Suprapubic skin (tissue), 4 donors: ENCODE measurements around the gene ETS1. TPM values are rescaled to one million over a fixed set of nuclear protein-coding genes. Genes with fewer than 3 reads are reported as not detected.

Experiments used
- DNase-seq, 2 donors: peaks; one replicate each; pipeline ENCODE4 v3.0.0-alpha.2; 2019; ENCODE audit warnings: low spot score in 2 of 2
- H3K27ac ChIP-seq: fragments of 200-600 bp; sonication (generic); one replicate; pipeline ENCODE4 v1.5.1; 2019
- H3K27me3 ChIP-seq: fragments of 200-600 bp; sonication (generic); one replicate; pipeline ENCODE4 v1.5.1; 2019
- H3K36me3 ChIP-seq: fragments of 200-600 bp; sonication (generic); one replicate; pipeline ENCODE4 v1.5.1; 2019
- H3K4me1 ChIP-seq: fragments of 200-600 bp; sonication (generic); one replicate; pipeline ENCODE4 v1.5.1; 2019
- H3K4me3 ChIP-seq: fragments of 200-600 bp; sonication (generic); one replicate; pipeline ENCODE4 v1.5.1; 2019; ENCODE audit warnings: mild to moderate bottlenecking
- H3K9me3 ChIP-seq: fragments of 200-600 bp; sonication (generic); one replicate; pipeline ENCODE4 v1.5.1; 2019
- EP300 ChIP-seq: sonication (generic); formaldehyde crosslinking; IDR thresholded peaks from one replicate; pipeline ENCODE4 v1.6.1; 2017; ENCODE audit warnings: antibody characterized with exemption
- POLR2A ChIP-seq, 2 donors: fragments of 450-650 bp; IDR thresholded peaks; one replicate each; pipeline ENCODE4 v1.6.1; 2017; ENCODE audit warnings: antibody characterized with exemption in 2 of 2, mild to moderate bottlenecking in 2 of 2, moderate library complexity in 2 of 2
- POLR2AphosphoS5 ChIP-seq, 3 donors: sonication (generic); formaldehyde crosslinking; IDR thresholded peaks; one replicate each; pipeline ENCODE4 v1.6.1; 2017; ENCODE audit warnings: antibody characterized with exemption in 3 of 3
- WGBS: methylation state at CpG from one replicate; pipeline ENCODE4 v1.1.5; 2018; 5-methylcytosine and 5-hydroxymethylcytosine counted together
- total RNA-seq, 4 donors: library from RNA; depleted of rRNA; stranded (reverse); fragments of >200 nt; gene quantifications; one replicate each; pipeline ENCODE4 v1.1.0, GENCODE V29; 2016
- TF ChIP-seq, protein P1 (sequence below), 2 donors: fragments of 200-600 bp in 1 of 2; fragments of 450-650 bp in 1 of 2; sonication (generic) in 1 of 2; IDR thresholded peaks; one replicate each; pipeline ENCODE4 v1.5.1; 2016 to 2019; ENCODE audit warnings: antibody characterized with exemption in 2 of 2, mild to moderate bottlenecking in 1 of 2, moderate library complexity in 1 of 2

The ETS1 gene
- total RNA-seq, 4 donors from 2014 or later: 21.7 to 42.6 (median 33.7) TPM

DNA sequence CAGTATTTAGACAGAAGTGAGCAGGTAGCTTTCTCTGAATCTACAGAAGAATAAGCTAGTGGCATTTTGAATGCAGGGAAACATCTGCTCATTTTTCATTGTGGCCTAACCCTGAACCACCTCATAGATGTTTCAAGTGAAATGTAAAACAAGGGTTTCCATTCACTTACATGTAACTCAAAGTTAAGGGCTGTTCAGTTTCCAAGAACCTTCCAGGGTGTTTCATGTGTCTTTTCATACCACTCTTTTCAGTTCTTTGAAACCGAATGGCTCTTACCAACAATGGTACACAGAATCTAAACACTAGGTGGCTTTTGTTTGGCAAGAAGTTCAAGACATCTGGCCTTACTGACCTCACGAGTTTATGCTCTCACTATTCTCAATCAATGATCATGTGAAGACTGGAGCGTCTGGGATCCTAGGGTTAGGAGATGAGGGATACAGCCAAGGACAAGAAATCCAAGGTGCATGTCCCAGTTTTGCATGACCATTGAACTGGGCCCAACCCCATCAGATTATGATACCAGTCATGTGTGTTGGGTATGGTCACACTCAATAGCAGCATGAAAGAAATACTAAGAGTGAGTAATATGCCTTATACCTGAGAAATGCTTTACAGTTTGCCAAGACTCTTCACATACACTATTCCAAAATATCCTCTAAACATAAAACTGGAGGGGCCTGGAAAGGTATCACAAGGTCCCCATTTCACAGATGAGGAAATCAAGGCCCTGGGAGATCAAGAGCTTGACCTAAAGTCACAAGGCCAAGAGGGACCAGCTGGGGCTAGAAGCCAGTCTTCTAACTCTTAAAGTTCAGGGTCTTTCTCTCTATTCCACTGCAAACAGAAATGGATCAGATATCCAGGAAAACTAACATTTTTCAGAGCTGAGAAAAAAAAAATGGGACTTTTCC, 92.7 kb downstream of the ETS1 start:
- 83% methylated on average over 3 of the region's 3 CpGs for WGBS
- Histone ChIP-seq H3K4me1 (peaks cover 66% of the 10 kb centered on the region), H3K27ac (peak overlapping the region; percentile 80), H3K27me3 (no peaks in the 10 kb centered on the region), H3K9me3 (no peaks in the 10 kb centered on the region), H3K4me3 (no peak overlapping the region), H3K36me3 (peaks cover 5% of the 10 kb centered on the region)
- no peak for TF ChIP-seq POLR2AphosphoS5 (IDR thresholded peaks at IDR 0.05)
- TF ChIP-seq POLR2A (IDR thresholded peaks at IDR 0.05): no peak
- no peak for TF ChIP-seq EP300
- TF ChIP-seq, protein P1, sequence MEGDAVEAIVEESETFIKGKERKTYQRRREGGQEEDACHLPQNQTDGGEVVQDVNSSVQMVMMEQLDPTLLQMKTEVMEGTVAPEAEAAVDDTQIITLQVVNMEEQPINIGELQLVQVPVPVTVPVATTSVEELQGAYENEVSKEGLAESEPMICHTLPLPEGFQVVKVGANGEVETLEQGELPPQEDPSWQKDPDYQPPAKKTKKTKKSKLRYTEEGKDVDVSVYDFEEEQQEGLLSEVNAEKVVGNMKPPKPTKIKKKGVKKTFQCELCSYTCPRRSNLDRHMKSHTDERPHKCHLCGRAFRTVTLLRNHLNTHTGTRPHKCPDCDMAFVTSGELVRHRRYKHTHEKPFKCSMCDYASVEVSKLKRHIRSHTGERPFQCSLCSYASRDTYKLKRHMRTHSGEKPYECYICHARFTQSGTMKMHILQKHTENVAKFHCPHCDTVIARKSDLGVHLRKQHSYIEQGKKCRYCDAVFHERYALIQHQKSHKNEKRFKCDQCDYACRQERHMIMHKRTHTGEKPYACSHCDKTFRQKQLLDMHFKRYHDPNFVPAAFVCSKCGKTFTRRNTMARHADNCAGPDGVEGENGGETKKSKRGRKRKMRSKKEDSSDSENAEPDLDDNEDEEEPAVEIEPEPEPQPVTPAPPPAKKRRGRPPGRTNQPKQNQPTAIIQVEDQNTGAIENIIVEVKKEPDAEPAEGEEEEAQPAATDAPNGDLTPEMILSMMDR (IDR thresholded peaks at IDR 0.05): no peak
- DNase-seq: no peak

DNA sequence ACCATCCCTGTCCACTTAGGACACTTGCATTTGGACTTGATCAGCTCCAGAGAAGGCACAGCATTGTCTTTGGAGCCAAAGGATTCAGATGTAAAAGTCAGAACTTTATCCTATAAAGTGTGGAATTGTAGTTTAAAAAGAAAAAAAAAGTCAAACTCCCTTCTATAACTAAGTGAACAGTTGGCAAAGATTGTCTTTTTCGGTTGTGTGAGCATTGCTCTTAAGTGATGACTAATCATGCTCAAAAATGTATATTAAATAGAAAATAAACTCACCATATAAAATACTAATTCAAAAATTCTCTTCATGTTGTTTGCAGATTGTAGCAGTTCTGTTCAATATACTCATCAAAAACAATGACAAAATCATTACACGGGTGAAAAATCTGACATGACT, 93.8 kb downstream of the ETS1 start:
- Histone ChIP-seq H3K27me3 (no peaks in the 10 kb centered on the region), H3K27ac (peak overlapping the region; percentile 69), H3K36me3 (peaks cover 11% of the 10 kb centered on the region), H3K9me3 (no peaks in the 10 kb centered on the region), H3K4me1 (peaks cover 70% of the 10 kb centered on the region), H3K4me3 (no peak overlapping the region)
- DNase-seq: no peak
- TF ChIP-seq, protein P1 (IDR thresholded peaks at IDR 0.05): no peak
- TF ChIP-seq POLR2A (IDR thresholded peaks at IDR 0.05) (no peak), POLR2AphosphoS5 (IDR thresholded peaks at IDR 0.05) (no peak), EP300 (no peak)
- 60% methylated on average over 2 of the region's 2 CpGs for WGBS

DNA sequence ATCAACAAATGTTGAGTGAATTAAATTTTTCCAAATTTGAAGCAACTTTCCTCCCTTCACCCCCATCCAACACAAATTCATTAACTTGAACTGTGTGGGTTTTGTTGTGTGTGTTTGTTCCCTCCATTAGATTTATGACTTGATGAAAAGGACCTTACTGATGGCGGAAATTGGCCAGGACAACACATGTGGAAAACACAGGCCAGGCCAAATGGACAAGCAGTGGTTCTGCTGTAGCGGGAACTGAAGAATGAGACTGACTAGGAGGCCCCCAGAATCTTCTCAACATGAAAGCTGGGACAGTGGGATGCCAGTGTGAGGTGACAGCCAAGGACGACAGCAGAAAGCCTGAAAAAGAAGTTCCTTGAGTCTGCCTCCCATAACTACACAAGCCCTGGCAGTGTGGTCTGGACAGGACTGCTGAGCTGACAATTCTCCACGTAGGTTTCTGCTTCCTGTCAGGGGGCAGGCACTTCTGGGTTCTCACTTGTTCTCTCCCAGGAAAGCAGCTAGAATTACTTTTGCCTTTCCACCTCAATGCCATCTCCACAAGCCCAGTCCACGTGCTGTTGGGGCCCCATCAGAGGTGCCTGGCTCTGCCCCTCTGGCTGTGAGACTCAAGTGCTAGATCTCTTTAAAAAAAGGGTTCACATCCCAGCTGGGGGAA, 94.3 kb downstream of the ETS1 start:
- Histone ChIP-seq H3K27ac (peak overlapping the region; percentile 69), H3K27me3 (no peaks in the 10 kb centered on the region), H3K4me1 (peaks cover 72% of the 10 kb centered on the region), H3K36me3 (peaks cover 14% of the 10 kb centered on the region), H3K9me3 (no peaks in the 10 kb centered on the region), H3K4me3 (no peak overlapping the region)
- WGBS: 51% methylated on average over 5 of the region's 5 CpGs
- TF ChIP-seq POLR2A (IDR thresholded peaks at IDR 0.05): no peak
- TF ChIP-seq, protein P1 (IDR thresholded peaks at IDR 0.05): no peak
- TF ChIP-seq POLR2AphosphoS5 (IDR thresholded peaks at IDR 0.05): no peak
- TF ChIP-seq EP300: no peak
- DNase-seq: no peak

DNA sequence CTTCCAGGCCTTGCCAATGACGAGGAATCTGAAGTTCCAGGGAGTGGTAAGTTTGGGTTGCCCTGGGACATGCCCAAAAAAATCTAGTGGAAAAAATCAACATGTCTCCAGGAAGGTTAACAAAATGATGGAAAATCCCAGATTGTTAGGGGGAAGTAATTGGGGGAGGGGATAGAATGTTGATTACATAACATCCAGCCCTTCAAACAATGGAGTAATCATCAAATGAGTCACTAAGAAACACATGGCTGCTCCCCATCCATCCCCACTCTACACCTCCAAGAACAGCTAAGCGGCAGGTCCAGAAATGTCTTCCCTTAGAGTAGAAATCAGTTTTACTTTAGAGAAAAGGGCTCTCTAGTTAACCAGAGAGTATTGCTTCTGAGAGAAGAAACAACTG, 94.9 kb downstream of the ETS1 start:
- peak overlapping the region; percentile 69 for H3K27ac ChIP-seq
- no peaks in the 10 kb centered on the region for H3K27me3 ChIP-seq
- H3K36me3 ChIP-seq: peaks cover 14% of the 10 kb centered on the region
- H3K4me1 ChIP-seq: peaks cover 72% of the 10 kb centered on the region
- WGBS: 45% methylated on average over 2 of the region's 2 CpGs
- H3K9me3 ChIP-seq: no peaks in the 10 kb centered on the region
- TF ChIP-seq POLR2A (IDR thresholded peaks at IDR 0.05): no peak
- TF ChIP-seq, protein P1 (IDR thresholded peaks at IDR 0.05): no peak
- TF ChIP-seq EP300: no peak
- no peak for TF ChIP-seq POLR2AphosphoS5 (IDR thresholded peaks at IDR 0.05)
- no peak overlapping the region for H3K4me3 ChIP-seq
- DNase-seq: no peak
